NCI-H187 treated with DMSO at 0.1 percent for 48 hours (cell line): Measurements from ENCODE around the gene EEF1AKMT4.

ENCODE experiments used
- DNase-seq: peaks from one replicate; lab custom pipeline; 2025; lab: John Stamatoyannopoulos, UW

The EEF1AKMT4 gene

GRCh38 chr3:184235381-184236032, 14.0 kb upstream of the EEF1AKMT4 start:
- no peak for DNase-seq

- DNase-seq = no peak
Observed at GRCh38 chr3:184236033-184236410, 13.4 kb upstream of the EEF1AKMT4 start.

GRCh38 chr3:184236636-184237035, 12.8 kb upstream of the EEF1AKMT4 start:
- DNase-seq = no peak

GRCh38 chr3:184237211-184237610, 12.3 kb upstream of the EEF1AKMT4 start:
- no peak for DNase-seq

GRCh38 chr3:184237807-184238206, 11.7 kb upstream of the EEF1AKMT4 start:
- no peak for DNase-seq

- no peak for DNase-seq
Observed at GRCh38 chr3:184238246-184238818, 11.1 kb upstream of the EEF1AKMT4 start.

GRCh38 chr3:184239221-184239620, 10.3 kb upstream of the EEF1AKMT4 start:
- DNase-seq = no peak

GRCh38 chr3:184239708-184240107, 9.8 kb upstream of the EEF1AKMT4 start:
- no peak for DNase-seq

GRCh38 chr3:184240384-184241140, 8.9 kb upstream of the EEF1AKMT4 start:
- DNase-seq = no peak

- DNase-seq = no peak
Observed at GRCh38 chr3:184241141-184241446, 8.4 kb upstream of the EEF1AKMT4 start.

GRCh38 chr3:184241447-184242296, 7.8 kb upstream of the EEF1AKMT4 start:
- DNase-seq = peak; percentile 3

GRCh38 chr3:184242297-184242685, 7.2 kb upstream of the EEF1AKMT4 start:
- no peak for DNase-seq

GRCh38 chr3:184248454-184249411, 739 bp upstream of the EEF1AKMT4 start, which contains the start of gene ALG3:
Gene ALG3 (minus strand): TSS chr3:184248962. CDS start chr3:184248940, 22 bp downstream.
- no peak for DNase-seq

GRCh38 chr3:184250167-184250828, 826 bp downstream of the EEF1AKMT4 start:
- peak; percentile 54 for DNase-seq

- no peak for DNase-seq
Observed at GRCh38 chr3:184255291-184256039, 6.0 kb downstream of the EEF1AKMT4 start.

GRCh38 chr3:184257083-184257915, 7.8 kb downstream of the EEF1AKMT4 start:
- no peak for DNase-seq

GRCh38 chr3:184258926-184259325, 9.5 kb downstream of the EEF1AKMT4 start:
- DNase-seq = no peak

- DNase-seq = no peak
Observed at GRCh38 chr3:184259396-184259877, 10.0 kb downstream of the EEF1AKMT4 start.
